GM12878 (cell line): ENCODE data around the gene PADI3. TPM values are rescaled to one million over a fixed set of nuclear protein-coding genes. Genes with fewer than 3 reads are reported as not detected.

ENCODE experiments used
- ATAC-seq: fragments of 200-7000 bp; cut with Tn5 transposase; 3 replicates; pipeline ENCODE4 v1.9.1; 2020; ENCODE audit warnings: mild to moderate bottlenecking, moderate library complexity
- BruUV-seq: library from RNA; stranded (reverse); fragments of 400-500 nt; replicated peaks from 2 replicates; lab custom pipeline; 2021; lab: Mats Ljungman, UMichigan
- CTCF ChIA-PET: fragments of 300-600 bp; sonication (Branson Sonifier 250); formaldehyde crosslinking; extraction: SDS; loops from one replicate; lab custom pipeline; 2021; ENCODE audit warnings: inconsistent platforms; lab: Yijun Ruan, JAX
- POLR2A ChIA-PET: fragments of 350-600 bp; formaldehyde crosslinking; extraction: SDS; loops from one replicate; lab custom pipeline; 2021; ENCODE audit warnings: inconsistent platforms; lab: Charles Lee
- RAD21 ChIA-PET: fragments of 300-600 bp; sonication (Branson Sonifier 250); formaldehyde crosslinking; loops from one replicate; lab custom pipeline; 2023; ENCODE audit warnings: antibody characterized with exemption; ENCODE audit not compliant: unreplicated experiment; lab: Charles Lee
- SMC1A ChIA-PET: fragments of 300-600 bp; sonication (Branson Sonifier 250); formaldehyde crosslinking; loops from one replicate; lab custom pipeline; 2023; ENCODE audit not compliant: unreplicated experiment, uncharacterized antibody; lab: Charles Lee
- DNase-seq: peaks from one replicate; pipeline ENCODE4 v3.0.0-alpha.2; 2011; ENCODE audit warnings: low read depth, low spot score
- FAIRE-seq: peaks from 3 replicates; lab custom pipeline; 2011; peaks lifted over from hg19 to GRCh38; lab: Jason Lieb, UNC
- H2AFZ ChIP-seq: 2 replicates; pipeline ENCODE4 v1.6.0; 2011; ENCODE audit warnings: low read depth, low read length, control low read depth; ENCODE audit not compliant: control insufficient read depth
- H3K27ac ChIP-seq: 2 replicates; pipeline ENCODE4 v1.5.1; 2011; ENCODE audit warnings: control low read depth; ENCODE audit not compliant: control insufficient read depth, insufficient read depth
- H3K27me3 ChIP-seq, 2 experiments: replicated peaks in 1 of 2; 2 replicates each; pipeline versions ENCODE4 v1.6.0 to v1.6.1; 2011; ENCODE audit warnings: low read length in 1 of 2; ENCODE audit not compliant: control insufficient read depth in 2 of 2, insufficient read depth in 2 of 2
- H3K36me3 ChIP-seq, 2 experiments: 2 replicates each; pipeline ENCODE4 v1.5.1; 2011; ENCODE audit warnings: low read length in 1 of 2; ENCODE audit not compliant: control insufficient read depth in 2 of 2, insufficient read depth in 2 of 2
- H3K4me1 ChIP-seq: 2 replicates; pipeline ENCODE4 v1.6.1; 2011; ENCODE audit warnings: mild to moderate bottlenecking, low read length, moderate library complexity, mixed read lengths; ENCODE audit not compliant: control insufficient read depth, insufficient read depth
- H3K4me2 ChIP-seq: 2 replicates; pipeline ENCODE4 v1.6.0; 2011; ENCODE audit warnings: control low read depth; ENCODE audit not compliant: control insufficient read depth, insufficient read depth
- H3K4me3 ChIP-seq: fragments of 200-600 bp; sonication (generic); 2 replicates; pipeline ENCODE4 v1.5.1; 2016
- H3K79me2 ChIP-seq: 2 replicates; pipeline ENCODE4 v1.6.0; 2011; ENCODE audit warnings: low read length; ENCODE audit not compliant: control insufficient read depth, insufficient read depth
- H3K9ac ChIP-seq: 2 replicates; pipeline ENCODE4 v1.8.0; 2011; ENCODE audit warnings: low read length, control low read depth, mixed read lengths; ENCODE audit not compliant: control insufficient read depth, insufficient read depth
- H3K9me3 ChIP-seq: replicated peaks from 3 replicates; pipeline ENCODE4 v1.5.1; 2011; ENCODE audit warnings: mild to moderate bottlenecking, low read length; ENCODE audit not compliant: control insufficient read depth, insufficient read depth
- H4K20me1 ChIP-seq: 2 replicates; pipeline ENCODE4 v1.6.0; 2011; ENCODE audit not compliant: control insufficient read depth, insufficient read depth
- BACH1 ChIP-seq: fragments of 450-650 bp; IDR thresholded peaks from 2 replicates; pipeline ENCODE4 v1.6.1; 2017; ENCODE audit warnings: mild to moderate bottlenecking, borderline replicate concordance
- BHLHE40 ChIP-seq, 2 experiments: fragments of 450-650 bp in 1 of 2; IDR thresholded peaks; 2 replicates each; pipeline ENCODE4 v1.6.1; 2011 to 2017; ENCODE audit warnings: low read depth in 2 of 2, borderline replicate concordance in 1 of 2, improper control_type of control experiment in 1 of 2, low read length in 1 of 2, mild to moderate bottlenecking in 1 of 2
- CHD4 ChIP-seq: fragments of 200-600 bp; sonication (generic); IDR thresholded peaks from 2 replicates; pipeline ENCODE4 v1.6.1; 2016; ENCODE audit warnings: mild to moderate bottlenecking
- EED ChIP-seq: sonication (generic); IDR thresholded peaks from 2 replicates; pipeline ENCODE4 v1.6.1; 2016; ENCODE audit warnings: antibody characterized with exemption, low read depth
- FOXK2 ChIP-seq: fragments of 450-650 bp; IDR thresholded peaks from 2 replicates; pipeline ENCODE4 v1.6.1; 2017; ENCODE audit warnings: mild to moderate bottlenecking, moderate library complexity
- KDM1A ChIP-seq: fragments of 200-600 bp; sonication (generic); IDR thresholded peaks from 2 replicates; pipeline ENCODE4 v1.6.1; 2016; ENCODE audit warnings: borderline replicate concordance
- NFXL1 ChIP-seq: fragments of 450-650 bp; IDR thresholded peaks from 2 replicates; pipeline ENCODE4 v1.6.1; 2017; ENCODE audit warnings: antibody characterized with exemption, mild to moderate bottlenecking, borderline replicate concordance
- PAX5 ChIP-seq: IDR thresholded peaks from 2 replicates; pipeline ENCODE4 v1.6.1; 2011; ENCODE audit warnings: low read depth, low read length, borderline replicate concordance
- PAX8 ChIP-seq: fragments of 450-650 bp; IDR thresholded peaks from 2 replicates; pipeline ENCODE4 v1.6.1; 2017; ENCODE audit warnings: mild to moderate bottlenecking, moderate library complexity
- SIN3A ChIP-seq: IDR thresholded peaks from 2 replicates; pipeline ENCODE4 v1.6.1; 2012; ENCODE audit warnings: low read depth, low read length, improper control_type of control experiment
- SREBF1 ChIP-seq: IDR thresholded peaks from 2 replicates; pipeline ENCODE4 v1.6.1; 2012; ENCODE audit warnings: mild to moderate bottlenecking, low read length
- USF1 ChIP-seq: IDR thresholded peaks from 2 replicates; pipeline ENCODE4 v1.6.1; 2011; ENCODE audit warnings: borderline replicate concordance, low read depth, mild to moderate bottlenecking, moderate library complexity, mixed read lengths, low read length; ENCODE audit not compliant: insufficient read depth; ENCODE audit errors: extremely low read length
- ZNF384 ChIP-seq: IDR thresholded peaks from 2 replicates; pipeline ENCODE4 v1.6.1; 2012; ENCODE audit warnings: low read depth, mild to moderate bottlenecking, low read length, improper control_type of control experiment, borderline replicate concordance
- WGBS: methylation state at CpG from one replicate; pipeline ENCODE4 v1.1.6; 2016; ENCODE audit warnings: low lambda C conversion rate; ENCODE audit not compliant: insufficient replicate concordance, insufficient coverage; ENCODE audit errors: missing lambda C conversion rate; 5-methylcytosine and 5-hydroxymethylcytosine counted together
- in situ Hi-C: fragments of 300-500 bp; cut with MboI; formaldehyde crosslinking; loops from 9 replicates; pipeline ENCODE4 v1.14.3; 2018; ENCODE audit warnings: mixed read lengths
- intact Hi-C: fragments of 100-400 bp; cut with micrococcal nuclease; formaldehyde crosslinking; loops from one replicate; pipeline ENCODE4 v1.14.2; 2022; ENCODE audit not compliant: unreplicated experiment
- polyA plus RNA-seq, 11 experiments: library from polyadenylated mRNA; depleted of rRNA in 4 of 11; unstranded in 6 of 11; stranded (reverse) in 5 of 11; fragments of >200 nt; fragmentation: Nextera tagmentation in 4 of 11; fragmentation: Illumina TruSeq in 1 of 11; extraction: Ambion mirVana in 4 of 11; extraction: Trizol in 1 of 11; gene quantifications; 1 replicate in 1 of 11; 2 replicates in 10 of 11; pipeline versions ENCODE4 v1.2.1 to v1.2.3, GENCODE V29; 2011 to 2016; ENCODE audit warnings: inconsistent platforms in 2 of 11, missing spikeins in 2 of 11, low read depth in 1 of 11
- total RNA-seq, 4 experiments: library from RNA; depleted of rRNA in 3 of 4; stranded (reverse); fragments of >200 nt in 3 of 4; fragmentation: Illumina TruSeq in 1 of 4; extraction: Trizol in 1 of 4; gene quantifications; 2 replicates each; pipeline versions ENCODE4 v1.2.1 to v1.2.3, GENCODE V29; 2013 to 2021
- TF ChIP-seq, protein P1 (sequence below): fragments of 450-650 bp; IDR thresholded peaks from 2 replicates; pipeline ENCODE4 v1.6.1; 2017; ENCODE audit warnings: mild to moderate bottlenecking, low read depth, inconsistent platforms; ENCODE audit not compliant: poor library complexity, severe bottlenecking
- TF ChIP-seq, protein P2 (sequence below): IDR thresholded peaks from 2 replicates; pipeline ENCODE4 v1.6.1; 2012; ENCODE audit warnings: improper control_type of control experiment, low read depth, low read length; ENCODE audit not compliant: insufficient replicate concordance

PADI3 gene
- total and polyA plus RNA-seq, 10 of the 15 experiments (the other 5 are each of a cell fraction or from before 2014, with no cell fraction given), result 0.01 TPM; not detected in 9

DNA sequence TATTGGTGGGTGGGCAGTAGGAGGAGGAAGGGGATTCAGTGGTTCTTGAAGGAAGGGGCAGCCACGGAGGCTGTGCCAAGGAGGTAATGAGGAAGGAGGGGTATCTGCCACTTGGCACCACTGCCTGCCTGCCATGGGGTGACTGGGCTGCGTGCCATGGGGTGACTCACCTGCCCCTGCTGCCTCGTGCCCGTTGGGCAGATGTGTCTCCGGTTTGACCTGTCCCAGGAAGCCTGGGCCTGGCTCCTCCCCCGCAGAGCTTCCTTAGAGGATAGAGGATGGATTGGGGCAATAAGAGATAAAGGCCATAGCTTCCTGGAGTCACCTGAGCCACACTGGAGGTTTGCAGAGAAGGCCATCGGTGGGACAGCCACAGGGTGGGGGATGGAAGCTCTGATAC, 1.7 kb downstream of the PADI3 start:
- H3K9ac ChIP-seq, result no peak overlapping the region
- H3K27me3 ChIP-seq, result no peaks in the 10 kb centered on the region; a peak in 1 of 4 replicates
- H4K20me1 ChIP-seq, result no peaks in the 10 kb centered on the region
- FAIRE-seq (no peak), DNase-seq (no peak), ATAC-seq (no peak)
- BruUV-seq, result no TSS peak
- in situ Hi-C loops, result no loop called here
- intact Hi-C loops, result no loop called here
- under 1% methylated on average over 6 of the region's 7 CpGs for WGBS
- RAD21 ChIA-PET, result no interaction called here
- H3K36me3 ChIP-seq, result no peaks in the 10 kb centered on the region
- H3K4me3 ChIP-seq, result no peak overlapping the region
- no peak for TF ChIP-seq BACH1
- no peak for TF ChIP-seq SREBF1
- TF ChIP-seq, protein P1, sequence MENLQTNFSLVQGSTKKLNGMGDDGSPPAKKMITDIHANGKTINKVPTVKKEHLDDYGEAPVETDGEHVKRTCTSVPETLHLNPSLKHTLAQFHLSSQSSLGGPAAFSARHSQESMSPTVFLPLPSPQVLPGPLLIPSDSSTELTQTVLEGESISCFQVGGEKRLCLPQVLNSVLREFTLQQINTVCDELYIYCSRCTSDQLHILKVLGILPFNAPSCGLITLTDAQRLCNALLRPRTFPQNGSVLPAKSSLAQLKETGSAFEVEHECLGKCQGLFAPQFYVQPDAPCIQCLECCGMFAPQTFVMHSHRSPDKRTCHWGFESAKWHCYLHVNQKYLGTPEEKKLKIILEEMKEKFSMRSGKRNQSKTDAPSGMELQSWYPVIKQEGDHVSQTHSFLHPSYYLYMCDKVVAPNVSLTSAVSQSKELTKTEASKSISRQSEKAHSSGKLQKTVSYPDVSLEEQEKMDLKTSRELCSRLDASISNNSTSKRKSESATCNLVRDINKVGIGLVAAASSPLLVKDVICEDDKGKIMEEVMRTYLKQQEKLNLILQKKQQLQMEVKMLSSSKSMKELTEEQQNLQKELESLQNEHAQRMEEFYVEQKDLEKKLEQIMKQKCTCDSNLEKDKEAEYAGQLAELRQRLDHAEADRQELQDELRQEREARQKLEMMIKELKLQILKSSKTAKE, result no peak
- TF ChIP-seq PAX5, result no peak
- TF ChIP-seq CHD4, result no peak
- no peak for TF ChIP-seq NFXL1
- no peak for TF ChIP-seq PAX8
- TF ChIP-seq KDM1A, result no peak
- TF ChIP-seq, protein P2, sequence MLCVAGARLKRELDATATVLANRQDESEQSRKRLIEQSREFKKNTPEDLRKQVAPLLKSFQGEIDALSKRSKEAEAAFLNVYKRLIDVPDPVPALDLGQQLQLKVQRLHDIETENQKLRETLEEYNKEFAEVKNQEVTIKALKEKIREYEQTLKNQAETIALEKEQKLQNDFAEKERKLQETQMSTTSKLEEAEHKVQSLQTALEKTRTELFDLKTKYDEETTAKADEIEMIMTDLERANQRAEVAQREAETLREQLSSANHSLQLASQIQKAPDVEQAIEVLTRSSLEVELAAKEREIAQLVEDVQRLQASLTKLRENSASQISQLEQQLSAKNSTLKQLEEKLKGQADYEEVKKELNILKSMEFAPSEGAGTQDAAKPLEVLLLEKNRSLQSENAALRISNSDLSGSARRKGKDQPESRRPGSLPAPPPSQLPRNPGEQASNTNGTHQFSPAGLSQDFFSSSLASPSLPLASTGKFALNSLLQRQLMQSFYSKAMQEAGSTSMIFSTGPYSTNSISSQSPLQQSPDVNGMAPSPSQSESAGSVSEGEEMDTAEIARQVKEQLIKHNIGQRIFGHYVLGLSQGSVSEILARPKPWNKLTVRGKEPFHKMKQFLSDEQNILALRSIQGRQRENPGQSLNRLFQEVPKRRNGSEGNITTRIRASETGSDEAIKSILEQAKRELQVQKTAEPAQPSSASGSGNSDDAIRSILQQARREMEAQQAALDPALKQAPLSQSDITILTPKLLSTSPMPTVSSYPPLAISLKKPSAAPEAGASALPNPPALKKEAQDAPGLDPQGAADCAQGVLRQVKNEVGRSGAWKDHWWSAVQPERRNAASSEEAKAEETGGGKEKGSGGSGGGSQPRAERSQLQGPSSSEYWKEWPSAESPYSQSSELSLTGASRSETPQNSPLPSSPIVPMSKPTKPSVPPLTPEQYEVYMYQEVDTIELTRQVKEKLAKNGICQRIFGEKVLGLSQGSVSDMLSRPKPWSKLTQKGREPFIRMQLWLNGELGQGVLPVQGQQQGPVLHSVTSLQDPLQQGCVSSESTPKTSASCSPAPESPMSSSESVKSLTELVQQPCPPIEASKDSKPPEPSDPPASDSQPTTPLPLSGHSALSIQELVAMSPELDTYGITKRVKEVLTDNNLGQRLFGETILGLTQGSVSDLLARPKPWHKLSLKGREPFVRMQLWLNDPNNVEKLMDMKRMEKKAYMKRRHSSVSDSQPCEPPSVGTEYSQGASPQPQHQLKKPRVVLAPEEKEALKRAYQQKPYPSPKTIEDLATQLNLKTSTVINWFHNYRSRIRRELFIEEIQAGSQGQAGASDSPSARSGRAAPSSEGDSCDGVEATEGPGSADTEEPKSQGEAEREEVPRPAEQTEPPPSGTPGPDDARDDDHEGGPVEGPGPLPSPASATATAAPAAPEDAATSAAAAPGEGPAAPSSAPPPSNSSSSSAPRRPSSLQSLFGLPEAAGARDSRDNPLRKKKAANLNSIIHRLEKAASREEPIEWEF, result no peak
- TF ChIP-seq EED, result no peak
- no peak for TF ChIP-seq ZNF384
- TF ChIP-seq FOXK2, result no peak
- no peak for TF ChIP-seq BHLHE40 (IDR thresholded peaks at IDR 0.05; ENCODE audit: borderline replicate concordance in 1 of 2, low read depth in 2 of 2, low read length in 1 of 2)
- no peak for TF ChIP-seq SIN3A
- no peak for TF ChIP-seq USF1
- no peak overlapping the region for H3K27ac ChIP-seq
- no peaks in the 10 kb centered on the region for H3K9me3 ChIP-seq
- no peak overlapping the region for H3K4me2 ChIP-seq
- CTCF ChIA-PET, result interaction anchor here (1.1 kb wide), 1 partner anchor 14 kb away, joined by 3 read pairs; no protein-coding TSS in a partner anchor
- SMC1A ChIA-PET, result no interaction called here
- POLR2A ChIA-PET, result no interaction called here
- H3K79me2 ChIP-seq, result no peaks in the 10 kb centered on the region
- no peak overlapping the region for H2AFZ ChIP-seq
- peaks cover 3% of the 10 kb centered on the region; the same call in 1 of the 2 replicates for H3K4me1 ChIP-seq
